HEK293 (cell line): ENCODE data around the gene ZBED4.

Experiments used
- ZBTB1 ChIP-seq: fragments of 450-650 bp; formaldehyde crosslinking; IDR thresholded peaks from 2 replicates; pipeline ENCODE4 v1.5.1; 2016; ENCODE audit warnings: missing biosample characterization, missing genetic modification characterization
- ZBTB7A ChIP-seq: fragments of 450-650 bp; formaldehyde crosslinking; IDR thresholded peaks from 2 replicates; pipeline ENCODE4 v1.5.1; 2016; ENCODE audit warnings: low read depth, missing biosample characterization, missing genetic modification characterization
- ZBTB8A ChIP-seq: fragments of 450-650 bp; formaldehyde crosslinking; IDR thresholded peaks from 2 replicates; pipeline ENCODE4 v1.5.1; 2016; ENCODE audit warnings: missing biosample characterization, missing genetic modification characterization
- ZEB2 ChIP-seq: fragments of 450-650 bp; formaldehyde crosslinking; IDR thresholded peaks from 2 replicates; pipeline ENCODE4 v1.5.1; 2016; ENCODE audit warnings: missing biosample characterization, missing genetic modification characterization
- ZNF138 ChIP-seq: fragments of 450-650 bp; formaldehyde crosslinking; IDR thresholded peaks from 2 replicates; pipeline ENCODE4 v1.5.1; 2016; ENCODE audit warnings: missing biosample characterization, missing genetic modification characterization, borderline replicate concordance
- ZNF184 ChIP-seq: fragments of 450-650 bp; IDR thresholded peaks from 2 replicates; pipeline ENCODE4 v1.5.1; 2018; ENCODE audit warnings: missing biosample characterization, mild to moderate bottlenecking, missing genetic modification characterization
- ZNF274 ChIP-seq, 2 experiments: fragments of 200-500 bp in 1 of 2; fragments of 450-650 bp in 1 of 2; sonication (Bioruptor generic) in 1 of 2; formaldehyde crosslinking in 1 of 2; IDR thresholded peaks; 2 replicates each; pipeline versions ENCODE4 v1.5.1 to v1.6.1; 2014 to 2016; ENCODE audit warnings: borderline replicate concordance in 1 of 2, inconsistent platforms in 1 of 2, low read length in 1 of 2, missing biosample characterization in 1 of 2, missing genetic modification characterization in 1 of 2
- ZNF292 ChIP-seq: fragments of 450-650 bp; formaldehyde crosslinking; IDR thresholded peaks from 2 replicates; pipeline ENCODE4 v1.5.1; 2016; ENCODE audit warnings: low read depth, missing biosample characterization, missing genetic modification characterization, borderline replicate concordance
- ZNF530 ChIP-seq: fragments of 450-650 bp; formaldehyde crosslinking; IDR thresholded peaks from 2 replicates; pipeline ENCODE4 v1.5.1; 2016; ENCODE audit warnings: low read depth, missing biosample characterization, missing genetic modification characterization
- ZNF707 ChIP-seq: fragments of 450-650 bp; formaldehyde crosslinking; IDR thresholded peaks from 2 replicates; pipeline ENCODE4 v1.5.1; 2016; ENCODE audit warnings: missing biosample characterization, missing genetic modification characterization
- TF ChIP-seq, protein P1 (sequence below): fragments of 450-650 bp; formaldehyde crosslinking; IDR thresholded peaks from 2 replicates; pipeline ENCODE4 v1.5.1; 2016; ENCODE audit warnings: missing biosample characterization, missing genetic modification characterization

DNA sequence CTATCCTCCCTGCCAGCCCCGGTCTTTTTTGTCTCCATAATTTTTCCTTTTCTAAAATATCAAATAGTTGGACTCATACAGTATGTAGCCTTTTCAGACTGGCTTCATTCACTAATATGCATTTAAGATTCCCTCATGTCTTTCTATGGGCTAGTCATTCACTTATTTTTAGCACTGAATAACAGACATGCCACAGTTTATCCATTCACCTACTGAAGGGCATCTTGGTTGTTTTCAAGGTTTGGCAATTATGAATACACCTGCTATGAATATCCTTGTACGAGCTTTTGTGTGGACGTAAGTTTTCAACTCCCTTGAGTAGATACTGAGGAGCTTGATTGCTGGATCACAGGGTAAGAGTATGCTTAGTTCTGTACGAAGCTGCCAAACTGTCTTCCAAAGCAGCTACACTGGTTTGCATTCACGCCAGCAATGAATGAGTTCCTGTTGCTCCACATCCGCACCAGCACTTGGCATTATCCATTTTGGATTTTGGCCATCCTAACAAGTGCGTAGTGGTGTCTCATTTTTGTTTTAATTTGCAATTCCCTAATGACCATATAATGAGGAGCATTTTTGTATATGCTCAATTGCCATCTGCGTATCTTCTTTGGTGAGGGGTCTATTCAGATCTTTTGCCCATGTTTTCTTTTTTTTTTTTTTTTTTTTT, 43.5 kb downstream of the ZBED4 start:
- no peak for TF ChIP-seq ZNF530 (tag by site-specific recombination)
- no peak for TF ChIP-seq ZNF292 (tag by site-specific recombination)
- TF ChIP-seq, protein P1, sequence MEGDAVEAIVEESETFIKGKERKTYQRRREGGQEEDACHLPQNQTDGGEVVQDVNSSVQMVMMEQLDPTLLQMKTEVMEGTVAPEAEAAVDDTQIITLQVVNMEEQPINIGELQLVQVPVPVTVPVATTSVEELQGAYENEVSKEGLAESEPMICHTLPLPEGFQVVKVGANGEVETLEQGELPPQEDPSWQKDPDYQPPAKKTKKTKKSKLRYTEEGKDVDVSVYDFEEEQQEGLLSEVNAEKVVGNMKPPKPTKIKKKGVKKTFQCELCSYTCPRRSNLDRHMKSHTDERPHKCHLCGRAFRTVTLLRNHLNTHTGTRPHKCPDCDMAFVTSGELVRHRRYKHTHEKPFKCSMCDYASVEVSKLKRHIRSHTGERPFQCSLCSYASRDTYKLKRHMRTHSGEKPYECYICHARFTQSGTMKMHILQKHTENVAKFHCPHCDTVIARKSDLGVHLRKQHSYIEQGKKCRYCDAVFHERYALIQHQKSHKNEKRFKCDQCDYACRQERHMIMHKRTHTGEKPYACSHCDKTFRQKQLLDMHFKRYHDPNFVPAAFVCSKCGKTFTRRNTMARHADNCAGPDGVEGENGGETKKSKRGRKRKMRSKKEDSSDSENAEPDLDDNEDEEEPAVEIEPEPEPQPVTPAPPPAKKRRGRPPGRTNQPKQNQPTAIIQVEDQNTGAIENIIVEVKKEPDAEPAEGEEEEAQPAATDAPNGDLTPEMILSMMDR (tag by site-specific recombination), result no peak
- no peak for TF ChIP-seq ZBTB8A (tag by site-specific recombination)
- TF ChIP-seq ZNF707 (tag by site-specific recombination), result no peak
- no peak for TF ChIP-seq ZBTB1 (tag by site-specific recombination)
- no peak for TF ChIP-seq ZNF138 (tag by site-specific recombination)
- no peak for TF ChIP-seq ZNF274 (IDR thresholded peaks at IDR 0.05; ENCODE audit: low read length)
- no peak for TF ChIP-seq ZNF274 (tag by site-specific recombination; IDR thresholded peaks at IDR 0.05; ENCODE audit: borderline replicate concordance)
- TF ChIP-seq ZEB2 (tag by site-specific recombination), result no peak
- no peak for TF ChIP-seq ZNF184 (tag by site-specific recombination)
- TF ChIP-seq ZBTB7A, result no peak
